ENCODE measurements around the gene NRCAM.
"Not testable (repeated sequence)": the region's sequence is repeated elsewhere in the genome, so short reads cannot be mapped to it uniquely, and the experiment has no call there.

NRCAM gene

GRCh38 chr7:108303332-108303731 lies 152.9 kb downstream of the NRCAM start:
- no peak for DNase-seq

GRCh38 chr7:108301387-108301786 lies 154.8 kb downstream of the NRCAM start:
- no peak for DNase-seq

- DNase-seq = no peak
Measured at GRCh38 chr7:108299251-108299973, 156.8 kb downstream of the NRCAM start.

- no peak for DNase-seq
Measured at GRCh38 chr7:108296911-108297310, 159.3 kb downstream of the NRCAM start.

- DNase-seq = peak; percentile 48
Measured at GRCh38 chr7:108294595-108294994, 161.6 kb downstream of the NRCAM start.

- DNase-seq = no peak
Measured at GRCh38 chr7:108293149-108293612, 163.1 kb downstream of the NRCAM start.

GRCh38 chr7:108292541-108292940 lies 163.7 kb downstream of the NRCAM start:
- no peak for DNase-seq

GRCh38 chr7:108291791-108292440 lies 164.3 kb downstream of the NRCAM start:
- no peak for DNase-seq

- DNase-seq = no peak
Measured at GRCh38 chr7:108291152-108291508, 165.1 kb downstream of the NRCAM start.

GRCh38 chr7:108290459-108291151 lies 165.6 kb downstream of the NRCAM start:
- peak; percentile 57 for DNase-seq

GRCh38 chr7:108289852-108290251 lies 166.4 kb downstream of the NRCAM start:
- DNase-seq = no peak

- no peak for DNase-seq
Measured at GRCh38 chr7:108287857-108288256, 168.4 kb downstream of the NRCAM start.

- DNase-seq = no peak
Measured at GRCh38 chr7:108286290-108286904, 169.8 kb downstream of the NRCAM start.

- no peak for DNase-seq
Measured at GRCh38 chr7:108285778-108286177, 170.5 kb downstream of the NRCAM start.

GRCh38 chr7:108285003-108285368 lies 171.2 kb downstream of the NRCAM start:
- no peak for DNase-seq

- DNase-seq = no peak
Measured at GRCh38 chr7:108284349-108285002, 171.8 kb downstream of the NRCAM start.

- no peak for DNase-seq
Measured at GRCh38 chr7:108283252-108283651, 173.0 kb downstream of the NRCAM start.

GRCh38 chr7:108282427-108282996 lies 173.7 kb downstream of the NRCAM start:
- DNase-seq = no peak

GRCh38 chr7:108280136-108280535 lies 176.1 kb downstream of the NRCAM start:
- DNase-seq = peak; percentile 44

GRCh38 chr7:108278776-108279175 lies 177.5 kb downstream of the NRCAM start:
- no peak for DNase-seq

- no peak for DNase-seq
Measured at GRCh38 chr7:108278281-108278680, 178.0 kb downstream of the NRCAM start.

- not testable (repeated sequence) for DNase-seq
Measured at GRCh38 chr7:108274447-108274846, 181.8 kb downstream of the NRCAM start.

GRCh38 chr7:108272891-108273290 lies 183.3 kb downstream of the NRCAM start:
- not testable (repeated sequence) for DNase-seq

All from COR-L47 (cell line).